Measurements from ENCODE around the gene TP53BP2.
A peak's percentile ranks its signal among the peaks of the same experiment; 100 is the strongest.

TP53BP2 gene

GRCh38 chr1:223755992-223756775 is 89.6 kb downstream of the TP53BP2 start:
- H3K36me3 ChIP-seq: no peaks in the 10 kb centered on the region; the same call in 1 of the 2 replicates
- DNase-seq: no peak
- no peaks in the 10 kb centered on the region for H3K9me3 ChIP-seq (ENCODE audit: severe bottlenecking)
- H3K27ac ChIP-seq: peak overlapping the region; percentile 56
- H3K27me3 ChIP-seq (ENCODE audit: insufficient read depth, low read depth, severe bottlenecking): no peaks in the 10 kb centered on the region
- no peak overlapping the region for H3K4me3 ChIP-seq (ENCODE audit: low read depth, low read length)
- no peak for TF ChIP-seq CTCF (IDR thresholded peaks at IDR 0.05; ENCODE audit: low read depth, low read length)

- Histone ChIP-seq H3K9me3 (ENCODE audit: severe bottlenecking) (no peaks in the 10 kb centered on the region), H3K4me3 (ENCODE audit: low read depth, low read length) (no peak overlapping the region), H3K27me3 (ENCODE audit: insufficient read depth, low read depth, severe bottlenecking) (no peaks in the 10 kb centered on the region), H3K27ac (no peak overlapping the region), H3K36me3 (no peaks in the 10 kb centered on the region; the same call in 1 of the 2 replicates)
- no peak for DNase-seq
- TF ChIP-seq CTCF (IDR thresholded peaks at IDR 0.05; ENCODE audit: low read depth, low read length): no peak
Observed at GRCh38 chr1:223755432-223755792, 90.3 kb downstream of the TP53BP2 start.

GRCh38 chr1:223754681-223755431 is 90.9 kb downstream of the TP53BP2 start:
- DNase-seq: no peak
- H3K27ac ChIP-seq: no peak overlapping the region
- H3K27me3 ChIP-seq (ENCODE audit: insufficient read depth, low read depth, severe bottlenecking): no peaks in the 10 kb centered on the region
- TF ChIP-seq CTCF (IDR thresholded peaks at IDR 0.05; ENCODE audit: low read depth, low read length): no peak
- no peaks in the 10 kb centered on the region; the same call in 1 of the 2 replicates for H3K36me3 ChIP-seq
- H3K9me3 ChIP-seq (ENCODE audit: severe bottlenecking): no peaks in the 10 kb centered on the region
- no peak overlapping the region for H3K4me3 ChIP-seq (ENCODE audit: low read depth, low read length)

GRCh38 chr1:223752721-223753515 is 92.8 kb downstream of the TP53BP2 start:
- no peak overlapping the region for H3K4me3 ChIP-seq (ENCODE audit: low read depth, low read length)
- H3K9me3 ChIP-seq (ENCODE audit: severe bottlenecking): no peaks in the 10 kb centered on the region
- DNase-seq: no peak
- no peaks in the 10 kb centered on the region; the same call in 1 of the 2 replicates for H3K36me3 ChIP-seq
- TF ChIP-seq CTCF (IDR thresholded peaks at IDR 0.05; ENCODE audit: low read depth, low read length): no peak
- no peaks in the 10 kb centered on the region for H3K27me3 ChIP-seq (ENCODE audit: insufficient read depth, low read depth, severe bottlenecking)
- H3K27ac ChIP-seq: no peak overlapping the region

GRCh38 chr1:223751696-223752095 is 94.1 kb downstream of the TP53BP2 start:
- Histone ChIP-seq H3K4me3 (ENCODE audit: low read depth, low read length) (no peak overlapping the region), H3K36me3 (no peaks in the 10 kb centered on the region; the same call in 1 of the 2 replicates), H3K27ac (no peak overlapping the region), H3K9me3 (ENCODE audit: severe bottlenecking) (no peaks in the 10 kb centered on the region), H3K27me3 (ENCODE audit: insufficient read depth, low read depth, severe bottlenecking) (no peaks in the 10 kb centered on the region)
- no peak for DNase-seq
- TF ChIP-seq CTCF (IDR thresholded peaks at IDR 0.05; ENCODE audit: low read depth, low read length): no peak

Measured in WERI-Rb-1 (cell line).